Naive thymus-derived CD4-positive, alpha-beta T cell (primary cell): ENCODE data around the gene C19orf73. TPM values are rescaled to one million over a fixed set of nuclear protein-coding genes. Genes with fewer than 3 reads are reported as not detected.

ENCODE experiments used
- ATAC-seq: fragments of 150-1000 bp; cut with Tn5 transposase; 2 replicates; pipeline ENCODE4 v1.10.0; 2021; ENCODE audit warnings: mild to moderate bottlenecking, moderate library complexity
- CTCF ChIA-PET: fragments of 350-600 bp; sonication (Branson Sonifier 250); formaldehyde crosslinking; loops from one replicate; lab custom pipeline; 2021; ENCODE audit warnings: antibody characterized with exemption; lab: Charles Lee
- POLR2A ChIA-PET: fragments of 350-600 bp; sonication (Branson Sonifier 250); formaldehyde crosslinking; loops from one replicate; lab custom pipeline; 2021; ENCODE audit warnings: antibody characterized with exemption, inconsistent platforms; lab: Charles Lee
- DNase-seq, 9 donors: peaks; one replicate each; pipeline versions ENCODE4 v3.0.0 to v3.0.0-alpha.2; 2020 to 2022; ENCODE audit warnings: mixed read lengths in 1 of 9
- H3K27ac ChIP-seq: one replicate; pipeline ENCODE4 v1.7.0; 2013; ENCODE audit warnings: mild to moderate bottlenecking, low read depth, low read length, moderate library complexity
- H3K27me3 ChIP-seq, 2 donors: one replicate each; pipeline ENCODE4 v1.7.0; 2013; ENCODE audit warnings: low read length in 2 of 2, mild to moderate bottlenecking in 2 of 2, moderate library complexity in 2 of 2; ENCODE audit not compliant: control insufficient read depth in 2 of 2, insufficient read depth in 2 of 2
- H3K36me3 ChIP-seq, 3 experiments: 1 replicate in 2 of 3; 2 replicates in 1 of 3; pipeline ENCODE4 v1.7.0; 2013; ENCODE audit warnings: low read length in 3 of 3, mild to moderate bottlenecking in 3 of 3, moderate library complexity in 1 of 3; ENCODE audit not compliant: insufficient read depth in 3 of 3, control insufficient read depth in 2 of 3
- H3K4me1 ChIP-seq, 2 donors: one replicate each; pipeline ENCODE4 v1.7.0; 2013; ENCODE audit warnings: low read length in 2 of 2, mild to moderate bottlenecking in 2 of 2, moderate library complexity in 1 of 2; ENCODE audit not compliant: control insufficient read depth in 2 of 2, insufficient read depth in 2 of 2
- H3K4me3 ChIP-seq: 2 replicates; pipeline ENCODE4 v1.7.0; 2013; ENCODE audit warnings: mild to moderate bottlenecking, low read length
- H3K9me3 ChIP-seq, 3 experiments: 1 replicate in 2 of 3; 2 replicates in 1 of 3; pipeline ENCODE4 v1.7.0; 2013; ENCODE audit warnings: low read length in 3 of 3; ENCODE audit not compliant: control insufficient read depth in 2 of 3
- H3K27ac Mint-ChIP-seq, 9 donors: one replicate each; pipeline ENCODE4 v1.8.0; 2020 to 2022; ENCODE audit warnings: mixed read lengths in 9 of 9, mild to moderate bottlenecking in 8 of 9, moderate library complexity in 5 of 9, inconsistent platforms in 2 of 9
- H3K27me3 Mint-ChIP-seq, 5 donors: one replicate each; pipeline ENCODE4 v1.8.0; 2021 to 2022; ENCODE audit warnings: mixed read lengths in 5 of 5, mild to moderate bottlenecking in 1 of 5
- H3K36me3 Mint-ChIP-seq, 5 donors: one replicate each; pipeline ENCODE4 v1.8.0; 2020 to 2022; ENCODE audit warnings: mixed read lengths in 5 of 5, mild to moderate bottlenecking in 3 of 5, inconsistent platforms in 1 of 5
- H3K4me1 Mint-ChIP-seq, 7 donors: one replicate each; pipeline ENCODE4 v1.8.0; 2020 to 2022; ENCODE audit warnings: mixed read lengths in 7 of 7, mild to moderate bottlenecking in 3 of 7, inconsistent platforms in 1 of 7
- H3K4me3 Mint-ChIP-seq, 10 donors: one replicate each; pipeline ENCODE4 v1.8.0; 2020 to 2022; ENCODE audit warnings: mild to moderate bottlenecking in 10 of 10, mixed read lengths in 10 of 10, moderate library complexity in 6 of 10, inconsistent platforms in 2 of 10
- H3K9me3 Mint-ChIP-seq, 11 donors: one replicate each; pipeline ENCODE4 v1.8.0; 2020 to 2022; ENCODE audit warnings: mixed read lengths in 11 of 11, mild to moderate bottlenecking in 4 of 11, inconsistent platforms in 1 of 11, moderate library complexity in 1 of 11
- intact Hi-C, 2 donors: fragments of 100-400 bp; cut with micrococcal nuclease; formaldehyde crosslinking; loops; one replicate each; pipeline ENCODE4 v1.15.1; 2023
- polyA plus RNA-seq, 2 donors: library from polyadenylated mRNA; unstranded; fragments of 300-500 nt; fragmentation: Illumina TruSeq; gene quantifications; one replicate each; pipeline ENCODE4 v1.2.3, GENCODE V29; 2021
- total RNA-seq, 6 experiments: library from RNA in 5 of 6; stranded (reverse) in 5 of 6; gene quantifications; 1 replicate in 5 of 6; 2 replicates in 1 of 6; pipeline ENCODE4 v1.2.3 and lab custom pipeline; 2021 to 2026

The C19orf73 gene
- total and polyA plus RNA-seq, 7 experiments from 2014 or later: 1.3 to 4.8 (median 2.3) TPM

DNA sequence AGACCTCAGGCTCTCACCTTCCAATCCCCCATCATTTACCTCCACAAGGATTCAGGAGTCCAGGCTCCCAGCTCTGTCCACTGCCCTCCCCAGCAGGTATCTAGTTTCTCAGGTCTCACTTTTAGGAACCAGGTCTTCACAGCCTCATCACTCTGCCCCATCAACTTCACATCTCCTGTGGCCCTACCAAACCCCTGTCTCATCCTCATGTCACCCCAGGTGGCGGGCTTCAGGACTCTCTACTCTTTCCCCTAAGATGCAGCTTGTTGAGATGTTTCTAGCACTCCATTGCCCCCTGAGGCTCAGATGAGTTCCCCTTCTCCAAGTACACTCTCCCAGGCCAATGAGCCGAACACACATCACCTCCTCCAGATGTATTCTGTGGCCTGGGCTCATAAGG lies 1.9 kb upstream of the C19orf73 start:
- Mint-ChIP-seq H3K4me1 (peaks cover 15 to 34% (median 31%) of the 10 kb centered on the region in 7 donors), H3K36me3 (no peaks in the 10 kb centered on the region), H3K4me3 (peak overlapping the region; percentile 70 to 91 (median 80)), H3K27ac (peak overlapping the region in 5 of 9 donors; percentile 5 to 47 (median 39)), H3K9me3 (no peaks in the 10 kb centered on the region), H3K27me3 (peaks cover 0 to 31% (median 0%) of the 10 kb centered on the region in 5 donors)
- ATAC-seq (no peak), DNase-seq (no peak)
- Histone ChIP-seq H3K36me3 (no peaks in the 10 kb centered on the region), H3K27me3 (no peaks in the 10 kb centered on the region), H3K4me1 (peaks cover 7 to 8% of the 10 kb centered on the region in 2 donors), H3K9me3 (no peaks in the 10 kb centered on the region), H3K4me3 (no peak overlapping the region), H3K27ac (no peak overlapping the region)
- CTCF ChIA-PET: interaction anchor here (0.5 to 1.2 kb wide), 2 partner anchors 15 to 390 kb away, joined by 3 to 4 read pairs; no protein-coding TSS in a partner anchor
- intact Hi-C loops: no loop called here
- POLR2A ChIA-PET: interaction anchor here (0.7 kb wide), 1 partner anchor 127 kb away, joined by 3 read pairs; the partner anchor contains the start of genes GYS1 and RUVBL2

DNA sequence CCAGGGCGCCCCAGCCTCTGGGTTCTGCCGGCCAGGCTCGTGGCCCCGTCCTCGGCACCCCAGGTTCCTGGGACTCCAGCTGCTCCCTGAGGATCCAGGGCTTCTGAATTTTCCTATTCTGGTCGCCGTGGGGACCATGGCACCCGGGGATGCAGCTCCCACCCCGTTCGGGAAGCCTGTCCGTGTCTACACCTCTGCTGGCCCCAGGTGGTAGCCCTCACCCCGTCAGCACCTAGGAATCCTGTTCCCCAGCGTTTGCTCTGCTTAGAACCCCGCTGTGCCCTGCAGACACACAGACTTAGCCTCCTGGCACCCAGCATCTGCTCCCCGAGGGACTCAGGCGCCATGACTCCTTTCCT lies 1.4 kb upstream of the C19orf73 start:
- Histone ChIP-seq H3K9me3 (no peaks in the 10 kb centered on the region), H3K36me3 (no peaks in the 10 kb centered on the region), H3K27ac (no peak overlapping the region), H3K4me1 (peaks cover 8 to 9% of the 10 kb centered on the region in 2 donors), H3K27me3 (no peaks in the 10 kb centered on the region), H3K4me3 (no peak overlapping the region)
- DNase-seq: no peak
- Mint-ChIP-seq H3K4me3 (peak overlapping the region; percentile 70 to 91 (median 80)), H3K27ac (peak overlapping the region in 3 of 9 donors; percentile 5 to 76 (median 47)), H3K9me3 (no peaks in the 10 kb centered on the region), H3K36me3 (no peaks in the 10 kb centered on the region), H3K4me1 (peaks cover 18 to 38% (median 33%) of the 10 kb centered on the region in 7 donors), H3K27me3 (peaks cover 0 to 31% (median 0%) of the 10 kb centered on the region in 5 donors)
- POLR2A ChIA-PET: interaction anchor here (0.6 to 0.7 kb wide), 2 partner anchors 127 to 213 kb away, joined by 3 read pairs; partner anchors contain the start of genes GYS1 and RUVBL2
- CTCF ChIA-PET: interaction anchor here (0.5 kb wide), 1 partner anchor 391 kb away, joined by 4 read pairs; no protein-coding TSS in a partner anchor
- intact Hi-C loops: no loop called here
- no peak for ATAC-seq

DNA sequence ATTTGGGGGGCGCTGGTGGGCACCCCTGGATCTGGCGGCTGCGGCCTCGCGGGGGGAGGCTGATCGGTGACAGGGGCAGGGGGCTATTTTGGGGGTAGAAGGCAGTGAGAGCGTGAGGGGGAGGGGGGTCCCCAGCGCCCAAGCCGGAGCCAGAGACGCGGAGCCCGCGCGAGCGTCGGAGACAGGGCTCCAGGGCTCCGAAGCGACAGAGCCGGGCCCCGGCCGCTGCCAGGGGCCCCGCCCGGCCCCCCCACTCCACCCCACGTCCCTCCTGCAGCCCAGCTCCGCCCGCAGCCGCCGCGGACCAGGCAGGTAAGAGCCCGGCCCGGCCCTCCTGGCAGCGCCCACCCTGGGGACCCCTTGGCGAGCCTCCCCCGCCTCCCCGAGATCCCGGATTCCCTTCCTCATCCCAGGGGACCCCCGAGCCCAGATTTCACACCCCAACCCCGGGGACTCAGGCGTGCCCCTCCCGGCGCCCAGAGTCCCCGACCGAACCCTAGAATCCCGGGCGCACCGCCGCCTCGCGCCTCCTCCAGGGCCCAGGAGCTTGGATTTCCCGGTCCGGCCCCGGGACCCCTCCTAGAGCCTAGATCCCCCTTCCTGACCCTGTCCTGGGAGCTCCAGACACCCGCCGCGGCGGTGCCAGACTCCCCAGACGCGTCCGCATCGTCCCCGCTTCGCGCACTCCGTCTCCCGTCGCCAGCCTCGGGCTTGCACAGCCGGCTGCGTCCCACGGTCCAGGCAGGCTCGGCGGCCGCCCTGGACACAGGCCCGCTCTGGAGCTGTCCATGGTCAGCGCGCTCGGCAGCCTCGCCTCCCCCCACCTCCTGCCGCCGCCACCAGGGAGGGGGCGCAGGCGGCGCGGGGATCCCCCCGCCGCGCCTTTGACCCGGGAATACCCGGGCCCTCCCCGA lies 725 bp upstream of the C19orf73 start, which contains the start of gene PPFIA3:
Gene PPFIA3 (plus strand): TSS at position 134 of the 914 bp plus-strand sequence. CDS start 8,330 bp downstream, outside the sequence.
- DNase-seq (peak in 2 of 9 donors; percentile 22 to 33), ATAC-seq (no peak)
- Histone ChIP-seq H3K27me3 (no peaks in the 10 kb centered on the region), H3K4me3 (peak within 1 kb of the TSS; percentile 83), H3K36me3 (peaks cover 0 to 2% (median 0%) of the 10 kb centered on the region in 3 experiments), H3K9me3 (no peaks in the 10 kb centered on the region), H3K4me1 (peaks cover 11 to 14% of the 10 kb centered on the region in 2 donors), H3K27ac (peak within 1 kb of the TSS; percentile 92)
- intact Hi-C loops: loop anchor here (1.0 to 10.0 kb wide), 17 partner anchors 9 to 908 kb away; partner anchors contain the start of genes SNRNP70 (in 2 of the 2), ALDH16A1 (in 1 of the 2), BCL2L12 (in 1 of the 2) and DBP (in 1 of the 2)
- H3K9me3 Mint-ChIP-seq: no peaks in the 10 kb centered on the region
- peak within 1 kb of the TSS; percentile 83 to 91 (median 88) for H3K4me3 Mint-ChIP-seq
- peaks cover 22 to 41% (median 36%) of the 10 kb centered on the region in 7 donors for H3K4me1 Mint-ChIP-seq
- peaks cover 0 to 31% (median 0%) of the 10 kb centered on the region in 5 donors for H3K27me3 Mint-ChIP-seq
- ChIA-PET CTCF (interaction anchor here (0.7 kb wide), 1 partner anchor 13 kb away, joined by 3 read pairs; no protein-coding TSS in a partner anchor), POLR2A (interaction anchor here (0.6 kb wide), 2 partner anchors 8 to 214 kb away, joined by 3 read pairs; no protein-coding TSS in a partner anchor)
- H3K27ac Mint-ChIP-seq: peak within 1 kb of the TSS; percentile 89 to 95 (median 93)
- H3K36me3 Mint-ChIP-seq: no peaks in the 10 kb centered on the region

DNA sequence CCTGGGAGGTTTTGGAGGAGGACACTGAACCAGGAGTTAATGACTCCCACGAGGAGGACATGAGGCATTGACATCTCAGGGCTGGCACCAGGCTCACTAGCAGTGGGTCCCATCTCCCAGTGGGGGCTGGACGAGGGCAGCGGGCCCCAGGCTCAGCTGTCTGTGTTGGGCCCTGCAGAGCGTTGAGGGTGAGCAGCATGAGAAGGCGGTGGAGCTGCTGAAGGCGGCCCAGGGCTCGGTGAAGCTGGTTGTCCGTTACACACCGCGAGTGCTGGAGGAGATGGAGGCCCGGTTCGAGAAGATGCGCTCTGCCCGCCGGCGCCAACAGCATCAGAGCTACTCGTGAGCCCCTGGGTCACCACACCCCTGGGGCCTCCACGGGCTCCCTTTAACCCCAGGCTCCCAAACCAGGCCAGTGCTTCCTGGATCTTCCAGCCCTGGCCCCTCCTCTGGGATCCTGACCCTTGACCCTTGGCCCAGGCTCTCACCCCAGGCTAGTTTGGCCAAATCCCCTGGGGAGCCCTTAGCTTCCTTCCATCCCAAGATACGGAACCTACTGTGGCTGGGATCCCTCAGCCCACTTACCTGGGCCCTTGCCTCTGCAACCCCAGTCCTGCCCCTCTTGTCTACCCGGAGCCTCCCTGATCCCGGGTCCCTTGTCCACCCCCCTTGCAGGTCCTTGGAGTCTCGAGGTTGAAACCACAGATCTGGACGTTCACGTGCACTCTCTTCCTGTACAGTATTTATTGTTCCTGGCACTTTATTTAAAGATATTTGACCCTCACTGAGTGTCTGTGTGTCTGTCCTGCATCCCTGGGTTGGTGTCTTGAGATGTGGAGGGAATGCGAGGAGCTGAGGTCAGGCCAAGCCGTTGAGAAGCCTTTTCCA lies 1.0 kb downstream of the C19orf73 start:
- H3K27me3 ChIP-seq: no peaks in the 10 kb centered on the region
- peaks cover 0 to 4% (median 0%) of the 10 kb centered on the region in 3 experiments for H3K36me3 ChIP-seq
- Mint-ChIP-seq H3K27me3 (peaks cover 0 to 20% (median 0%) of the 10 kb centered on the region in 5 donors), H3K9me3 (no peaks in the 10 kb centered on the region), H3K4me3 (peak overlapping the region; percentile 83 to 91 (median 88)), H3K36me3 (no peaks in the 10 kb centered on the region), H3K27ac (peak overlapping the region; percentile 89 to 95 (median 93)), H3K4me1 (peaks cover 33 to 51% (median 43%) of the 10 kb centered on the region in 7 donors)
- ATAC-seq (no peak), DNase-seq (peak in 1 of 9 donors; percentile 22)
- peak overlapping the region; percentile 92 for H3K27ac ChIP-seq
- H3K9me3 ChIP-seq: no peaks in the 10 kb centered on the region
- intact Hi-C loops: loop anchor here (2.0 to 10.0 kb wide), 13 partner anchors 25 to 909 kb away; partner anchors contain the start of genes ALDH16A1 (in 1 of the 2), BCL2L12 (in 1 of the 2), DBP (in 1 of the 2) and FLT3LG (in 1 of the 2)
- peak overlapping the region; percentile 83 for H3K4me3 ChIP-seq
- ChIA-PET POLR2A (interaction anchor here (0.6 to 1.6 kb wide), 5 partner anchors 8 to 381 kb away, joined by 3 to 6 read pairs (median 3); no protein-coding TSS in a partner anchor), CTCF (interaction anchor here (0.6 to 1.1 kb wide), 4 partner anchors 9 to 33 kb away, joined by 3 to 5 read pairs (median 4); no protein-coding TSS in a partner anchor)
- H3K4me1 ChIP-seq: peaks cover 15 to 19% of the 10 kb centered on the region in 2 donors

DNA sequence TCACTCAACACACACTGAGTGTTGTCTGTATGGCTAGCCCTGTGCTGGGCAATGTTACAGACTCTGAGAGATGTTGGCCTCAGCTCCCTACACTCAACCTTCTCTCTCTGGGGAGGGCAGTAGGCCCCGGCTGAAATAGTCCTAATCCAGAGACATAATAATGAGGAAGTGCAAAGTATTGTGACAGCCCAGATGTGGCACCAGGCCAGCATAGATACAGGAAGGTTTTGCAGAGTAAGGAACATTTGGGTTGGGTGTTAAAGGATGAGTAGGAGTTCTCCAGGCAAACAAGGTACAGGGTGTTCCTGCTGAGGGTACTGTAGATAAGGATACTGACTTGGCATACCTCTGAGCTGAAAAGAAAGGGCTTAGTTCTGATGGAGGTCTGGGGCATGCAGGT lies 2.4 kb downstream of the C19orf73 start:
- Histone ChIP-seq H3K4me1 (peaks cover 15 to 19% of the 10 kb centered on the region in 2 donors), H3K4me3 (no peak overlapping the region), H3K27ac (no peak overlapping the region), H3K36me3 (peaks cover 0 to 4% (median 0%) of the 10 kb centered on the region in 3 experiments), H3K27me3 (no peaks in the 10 kb centered on the region), H3K9me3 (no peaks in the 10 kb centered on the region)
- ChIA-PET POLR2A (interaction anchor here (1.0 to 1.6 kb wide), 2 partner anchors 9 to 11 kb away, joined by 3 to 6 read pairs; no protein-coding TSS in a partner anchor), CTCF (interaction anchor here (0.7 to 1.1 kb wide), 3 partner anchors 7 to 19 kb away, joined by 3 read pairs; no protein-coding TSS in a partner anchor)
- H3K9me3 Mint-ChIP-seq: no peaks in the 10 kb centered on the region
- intact Hi-C loops: loop anchor here (5.0 to 10.0 kb wide), 10 partner anchors 36 to 911 kb away; partner anchors contain the start of genes ALDH16A1 (in 1 of the 2), DBP (in 1 of the 2), FLT3LG (in 1 of the 2) and NOSIP (in 1 of the 2)
- DNase-seq: no peak
- peak overlapping the region in 7 of 9 donors; percentile 4 to 94 (median 59) for H3K27ac Mint-ChIP-seq
- peaks cover 0 to 14% (median 0%) of the 10 kb centered on the region in 5 donors for H3K27me3 Mint-ChIP-seq
- H3K4me3 Mint-ChIP-seq: peak overlapping the region; percentile 18 to 90 (median 84)
- H3K4me1 Mint-ChIP-seq: peaks cover 33 to 54% (median 39%) of the 10 kb centered on the region in 7 donors
- ATAC-seq: no peak
- no peaks in the 10 kb centered on the region for H3K36me3 Mint-ChIP-seq
